Measurements from ENCODE around the gene LINGO4. TPM values are rescaled to one million over a fixed set of nuclear protein-coding genes. Genes with fewer than 3 reads are reported as not detected.

LINGO4 gene, protein sequence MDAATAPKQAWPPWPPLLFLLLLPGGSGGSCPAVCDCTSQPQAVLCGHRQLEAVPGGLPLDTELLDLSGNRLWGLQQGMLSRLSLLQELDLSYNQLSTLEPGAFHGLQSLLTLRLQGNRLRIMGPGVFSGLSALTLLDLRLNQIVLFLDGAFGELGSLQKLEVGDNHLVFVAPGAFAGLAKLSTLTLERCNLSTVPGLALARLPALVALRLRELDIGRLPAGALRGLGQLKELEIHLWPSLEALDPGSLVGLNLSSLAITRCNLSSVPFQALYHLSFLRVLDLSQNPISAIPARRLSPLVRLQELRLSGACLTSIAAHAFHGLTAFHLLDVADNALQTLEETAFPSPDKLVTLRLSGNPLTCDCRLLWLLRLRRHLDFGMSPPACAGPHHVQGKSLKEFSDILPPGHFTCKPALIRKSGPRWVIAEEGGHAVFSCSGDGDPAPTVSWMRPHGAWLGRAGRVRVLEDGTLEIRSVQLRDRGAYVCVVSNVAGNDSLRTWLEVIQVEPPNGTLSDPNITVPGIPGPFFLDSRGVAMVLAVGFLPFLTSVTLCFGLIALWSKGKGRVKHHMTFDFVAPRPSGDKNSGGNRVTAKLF
- total RNA-seq (2012; rRNA removed) = not detected in 2 replicates

DNA sequence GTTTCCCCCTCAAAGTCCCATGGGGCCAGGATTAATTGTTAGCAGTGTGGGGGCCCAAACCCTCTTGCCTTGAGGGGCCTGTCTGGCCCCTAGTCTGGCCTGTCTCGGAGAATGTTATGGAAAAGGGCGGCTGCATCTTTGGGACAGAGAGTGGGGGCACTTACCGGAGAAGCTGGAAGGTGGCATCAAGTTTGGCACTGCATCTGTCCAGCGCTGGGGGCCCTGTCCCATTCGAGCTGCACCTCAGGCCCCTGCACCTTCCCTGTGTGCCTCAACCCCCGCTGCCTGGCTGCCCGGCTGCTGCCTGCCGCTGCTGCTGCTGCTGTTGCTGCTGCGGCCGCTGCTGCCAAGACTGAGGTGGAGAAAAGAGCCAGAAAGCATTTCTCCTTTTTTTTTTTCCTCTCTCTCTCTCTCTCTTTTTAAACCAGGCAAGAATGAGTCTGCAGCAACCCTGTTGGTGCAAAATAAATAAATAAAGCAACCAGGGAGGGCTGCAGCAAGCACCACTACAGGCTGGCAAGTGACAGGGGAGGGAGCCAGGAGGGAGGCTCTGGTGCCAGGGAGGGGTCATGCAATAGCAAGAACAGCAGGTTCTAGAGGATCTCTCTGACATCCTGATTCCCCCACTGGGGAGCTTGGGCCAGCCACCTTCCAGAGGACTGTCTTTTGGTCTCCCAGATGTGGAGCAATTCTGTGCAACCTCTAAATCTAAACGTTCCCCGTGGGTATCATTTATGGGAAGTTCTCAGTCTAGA is at the start of gene LINGO4:
Gene LINGO4, minus strand, starts transcription at position 354 of the 755 bp plus-strand sequence. CDS start 2,715 bp downstream, outside the sequence.
- H3K4me3 ChIP-seq (ENCODE audit: low read length) = no peak within 1 kb of the TSS
- no peaks in the 10 kb centered on the region for H3K36me3 ChIP-seq (ENCODE audit: insufficient read depth, low read length)
- no peak within 1 kb of the TSS for H3K4me2 ChIP-seq (ENCODE audit: low read length)
- no peak within 1 kb of the TSS for H3K9ac ChIP-seq (ENCODE audit: low read depth, low read length)
- peaks cover 90% of the 10 kb centered on the region for H3K27me3 ChIP-seq (ENCODE audit: control insufficient read depth, insufficient read depth, low read length)
- no peaks in the 10 kb centered on the region for H3K4me1 ChIP-seq (ENCODE audit: control insufficient read depth, insufficient read depth, low read length)
- no peaks in the 10 kb centered on the region for H3K9me3 ChIP-seq (replicated peaks; ENCODE audit: low read length)

DNA sequence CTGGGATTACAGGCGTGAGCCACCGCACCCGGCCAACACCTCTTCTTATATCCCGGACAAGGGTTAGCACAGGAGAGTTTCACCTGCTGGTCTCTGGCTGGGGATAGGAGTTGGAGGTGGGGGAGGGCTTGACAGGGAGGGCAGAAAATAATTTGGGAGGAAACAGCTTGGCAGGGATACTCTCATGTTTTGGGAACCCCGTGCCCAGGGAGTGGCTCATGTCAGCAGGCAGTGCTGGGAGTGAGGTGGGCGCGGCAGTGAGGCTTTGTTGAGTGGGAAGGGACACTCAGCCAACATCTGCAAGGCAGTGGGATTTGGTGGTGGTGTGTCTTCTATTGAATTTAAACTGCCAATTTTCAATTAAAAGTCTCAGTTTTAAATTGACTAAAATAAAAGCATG is 49.4 kb upstream of the LINGO4 start:
- Histone ChIP-seq H3K36me3 (ENCODE audit: insufficient read depth, low read length) (no peaks in the 10 kb centered on the region), H3K4me2 (ENCODE audit: low read length) (no peak overlapping the region), H3K9ac (ENCODE audit: low read depth, low read length) (no peak overlapping the region), H3K4me3 (ENCODE audit: low read length) (no peak overlapping the region), H3K9me3 (replicated peaks; ENCODE audit: low read length) (no peaks in the 10 kb centered on the region), H3K27me3 (ENCODE audit: control insufficient read depth, insufficient read depth, low read length) (peaks cover 45% of the 10 kb centered on the region), H3K4me1 (ENCODE audit: control insufficient read depth, insufficient read depth, low read length) (no peaks in the 10 kb centered on the region)

DNA sequence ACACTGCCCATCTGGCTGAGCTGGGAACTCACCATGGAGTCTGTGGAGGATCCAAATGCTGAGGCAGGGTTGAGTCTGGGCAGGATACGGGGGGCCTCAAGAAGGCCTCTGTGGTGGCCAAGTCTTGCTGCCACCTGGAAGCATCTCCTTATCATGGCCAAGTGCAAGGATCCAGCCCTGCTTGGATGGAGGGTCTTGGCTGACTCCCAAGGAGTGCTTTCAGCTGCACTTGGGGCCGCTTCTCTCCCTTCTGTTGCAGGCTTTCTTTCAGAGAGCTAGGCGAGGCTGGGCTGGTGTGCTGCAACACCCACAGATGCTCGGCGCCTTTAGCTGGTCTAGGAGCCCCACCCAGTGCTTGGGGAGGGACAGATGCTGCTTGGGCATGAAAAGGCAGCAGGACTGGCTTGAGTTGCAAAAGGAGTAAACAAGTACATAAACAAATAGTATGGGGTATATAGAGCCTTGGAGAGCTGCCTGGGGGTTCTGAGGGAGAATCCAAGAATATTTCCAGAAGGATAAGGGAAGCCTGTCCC is 48.3 kb upstream of the LINGO4 start, which contains the start of gene THEM5:
Gene THEM5, minus strand, starts transcription at position 302 of the 533 bp plus-strand sequence. Its CDS starts 147 bp downstream, at position 155.
- H3K36me3 ChIP-seq (ENCODE audit: insufficient read depth, low read length) = no peaks in the 10 kb centered on the region
- no peak within 1 kb of the TSS for H3K9ac ChIP-seq (ENCODE audit: low read depth, low read length)
- H3K9me3 ChIP-seq (replicated peaks; ENCODE audit: low read length) = no peaks in the 10 kb centered on the region
- peaks cover 53% of the 10 kb centered on the region for H3K27me3 ChIP-seq (ENCODE audit: control insufficient read depth, insufficient read depth, low read length)
- no peak within 1 kb of the TSS for H3K4me3 ChIP-seq (ENCODE audit: low read length)
- H3K4me1 ChIP-seq (ENCODE audit: control insufficient read depth, insufficient read depth, low read length) = no peaks in the 10 kb centered on the region
- H3K4me2 ChIP-seq (ENCODE audit: low read length) = no peak within 1 kb of the TSS

DNA sequence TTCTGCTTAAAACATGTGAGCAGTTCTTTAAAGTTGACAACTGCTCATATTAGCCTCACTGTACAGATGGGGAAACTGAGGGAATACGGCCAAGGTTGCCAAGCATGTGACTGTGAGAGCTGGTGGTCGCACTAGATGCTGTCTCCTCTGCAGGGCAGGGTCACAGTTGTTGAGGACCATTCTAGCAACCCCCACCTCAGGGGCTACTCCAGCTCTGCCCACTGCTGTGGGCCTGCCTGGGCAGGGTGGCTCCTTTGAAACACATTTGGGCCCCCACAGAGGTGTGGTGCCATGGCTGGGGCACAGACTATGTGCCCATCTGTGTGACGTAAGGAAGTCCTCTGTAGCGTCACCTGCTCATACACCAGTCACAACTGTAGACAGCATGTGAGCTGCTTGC is 47.5 kb upstream of the LINGO4 start:
- Histone ChIP-seq H3K27me3 (ENCODE audit: control insufficient read depth, insufficient read depth, low read length) (peaks cover 58% of the 10 kb centered on the region), H3K4me1 (ENCODE audit: control insufficient read depth, insufficient read depth, low read length) (no peaks in the 10 kb centered on the region), H3K4me2 (ENCODE audit: low read length) (no peak overlapping the region), H3K4me3 (ENCODE audit: low read length) (no peak overlapping the region), H3K9ac (ENCODE audit: low read depth, low read length) (no peak overlapping the region), H3K36me3 (ENCODE audit: insufficient read depth, low read length) (no peaks in the 10 kb centered on the region), H3K9me3 (replicated peaks; ENCODE audit: low read length) (no peaks in the 10 kb centered on the region)

DNA sequence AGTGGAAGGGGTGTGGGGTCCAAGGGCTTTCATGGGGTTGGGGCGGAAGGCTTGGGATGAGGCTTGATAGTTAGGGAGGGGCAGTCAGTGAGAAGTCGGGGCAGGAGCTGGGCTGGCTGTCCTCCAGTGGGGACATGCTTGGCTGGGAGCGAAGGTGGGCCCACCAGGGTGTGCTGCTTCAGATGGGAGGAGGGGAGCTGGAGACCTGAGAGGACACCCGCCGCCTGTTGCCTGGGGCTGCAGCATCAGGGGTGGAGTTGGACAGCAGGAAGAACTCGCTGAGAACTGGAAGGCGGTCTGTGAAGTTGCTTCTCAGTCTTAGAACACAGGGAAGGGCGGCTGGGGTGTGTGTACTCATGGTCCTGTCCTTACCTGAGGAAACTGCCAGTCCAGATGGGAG is 46.7 kb upstream of the LINGO4 start:
- Histone ChIP-seq H3K27me3 (ENCODE audit: control insufficient read depth, insufficient read depth, low read length) (peaks cover 55% of the 10 kb centered on the region), H3K9me3 (replicated peaks; ENCODE audit: low read length) (no peaks in the 10 kb centered on the region)

DNA sequence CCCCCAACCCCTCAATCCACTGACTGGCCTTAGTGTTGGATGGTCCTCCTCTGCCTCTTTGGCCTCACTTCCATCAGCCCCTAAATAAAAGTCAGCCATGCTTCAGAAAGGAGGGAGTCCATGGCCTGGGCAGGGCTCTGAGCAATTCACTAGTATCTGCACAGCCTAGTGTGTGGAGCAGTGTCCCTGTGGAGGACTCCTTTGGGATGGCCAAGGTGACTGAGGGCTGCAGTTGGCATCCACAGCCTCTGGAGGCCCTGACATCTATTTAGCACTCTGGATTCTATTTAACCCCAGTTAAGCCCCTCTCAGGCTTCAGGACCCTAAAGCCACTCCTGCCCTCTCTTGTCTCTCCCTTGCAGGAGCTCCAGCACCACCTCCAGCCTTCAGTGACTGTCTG is 44.7 kb upstream of the LINGO4 start:
- H3K4me1 ChIP-seq (ENCODE audit: control insufficient read depth, insufficient read depth, low read length) = peaks cover 5% of the 10 kb centered on the region
- H3K9me3 ChIP-seq (replicated peaks; ENCODE audit: low read length) = no peaks in the 10 kb centered on the region
- H3K27me3 ChIP-seq (ENCODE audit: control insufficient read depth, insufficient read depth, low read length) = peaks cover 63% of the 10 kb centered on the region
- no peak overlapping the region for H3K4me3 ChIP-seq (ENCODE audit: low read length)
- no peak overlapping the region for H3K4me2 ChIP-seq (ENCODE audit: low read length)
- H3K9ac ChIP-seq (ENCODE audit: low read depth, low read length) = no peak overlapping the region
- no peaks in the 10 kb centered on the region for H3K36me3 ChIP-seq (ENCODE audit: insufficient read depth, low read length)

More for the DNA sequence above, 46.7 kb upstream of the LINGO4 start:
- Histone ChIP-seq H3K4me1 (ENCODE audit: control insufficient read depth, insufficient read depth, low read length) (no peaks in the 10 kb centered on the region), H3K9ac (ENCODE audit: low read depth, low read length) (no peak overlapping the region), H3K36me3 (ENCODE audit: insufficient read depth, low read length) (no peaks in the 10 kb centered on the region), H3K4me3 (ENCODE audit: low read length) (no peak overlapping the region), H3K4me2 (ENCODE audit: low read length) (no peak overlapping the region)

DNA sequence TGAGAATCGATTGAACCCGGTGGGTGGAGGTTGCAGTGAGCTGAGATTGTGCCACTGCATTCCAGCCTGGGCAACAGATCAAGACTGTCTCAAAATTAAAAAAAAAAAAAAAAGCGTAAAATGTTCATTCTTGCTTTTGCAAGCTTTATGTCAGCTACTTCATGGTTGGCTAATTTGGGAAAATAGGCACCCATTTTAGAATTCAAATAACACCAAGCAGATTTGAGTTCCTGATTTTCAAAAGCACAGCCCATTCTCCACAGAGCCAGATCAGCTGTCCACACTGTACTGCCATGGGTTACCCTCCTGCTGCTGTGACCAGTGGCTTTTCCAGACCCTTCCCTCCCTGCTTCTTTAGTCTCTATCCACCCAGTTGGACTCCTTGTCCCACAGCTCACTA is 43.9 kb upstream of the LINGO4 start:
- no peak overlapping the region for H3K4me3 ChIP-seq (ENCODE audit: low read length)
- peaks cover 71% of the 10 kb centered on the region for H3K27me3 ChIP-seq (ENCODE audit: control insufficient read depth, insufficient read depth, low read length)

DNA sequence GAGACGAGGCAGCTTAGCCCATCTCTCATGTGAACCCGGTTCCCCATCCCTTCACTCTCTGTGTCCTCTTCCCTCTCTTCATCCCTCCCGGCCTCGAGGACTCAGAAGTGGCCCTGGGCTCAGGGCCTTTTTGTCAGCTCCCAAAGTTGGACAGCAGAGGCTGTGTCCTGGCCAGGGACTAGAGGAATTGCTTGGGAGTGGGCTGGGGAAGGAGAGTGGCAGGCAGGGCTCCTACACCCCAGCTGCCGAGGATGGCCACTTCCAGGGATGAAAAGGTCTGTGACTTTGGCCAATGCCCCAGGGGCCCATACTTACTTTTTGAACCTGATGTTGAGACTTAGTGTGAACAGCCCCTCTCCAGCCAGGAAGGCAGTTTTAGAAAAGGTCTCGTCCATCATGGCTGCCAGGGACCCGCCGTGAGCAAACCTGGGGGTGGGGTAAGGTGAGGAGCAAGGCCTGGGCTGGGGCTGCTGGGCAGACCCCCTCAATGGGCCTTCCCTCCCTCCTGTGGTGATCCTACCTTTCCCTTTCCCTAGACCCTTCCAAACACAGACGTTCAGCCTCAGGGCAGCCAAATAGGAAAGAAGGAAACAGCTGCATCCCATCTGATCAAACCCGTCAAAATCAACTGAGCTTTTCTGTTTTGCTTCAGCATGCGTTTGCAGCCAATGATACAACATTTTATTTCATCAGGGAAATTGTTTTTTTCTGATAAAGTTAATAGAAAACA is 42.8 kb upstream of the LINGO4 start:
- no peaks in the 10 kb centered on the region for H3K9me3 ChIP-seq (replicated peaks; ENCODE audit: low read length)
- no peaks in the 10 kb centered on the region for H3K36me3 ChIP-seq (ENCODE audit: insufficient read depth, low read length)
- no peak overlapping the region for H3K9ac ChIP-seq (ENCODE audit: low read depth, low read length)
- H3K4me3 ChIP-seq (ENCODE audit: low read length) = no peak overlapping the region
- peaks cover 5% of the 10 kb centered on the region for H3K4me1 ChIP-seq (ENCODE audit: control insufficient read depth, insufficient read depth, low read length)
- no peak overlapping the region for H3K4me2 ChIP-seq (ENCODE audit: low read length)
- peaks cover 69% of the 10 kb centered on the region for H3K27me3 ChIP-seq (ENCODE audit: control insufficient read depth, insufficient read depth, low read length)

More for the DNA sequence above, 43.9 kb upstream of the LINGO4 start:
- Histone ChIP-seq H3K36me3 (ENCODE audit: insufficient read depth, low read length) (no peaks in the 10 kb centered on the region), H3K9me3 (replicated peaks; ENCODE audit: low read length) (no peaks in the 10 kb centered on the region), H3K9ac (ENCODE audit: low read depth, low read length) (no peak overlapping the region), H3K4me2 (ENCODE audit: low read length) (no peak overlapping the region), H3K4me1 (ENCODE audit: control insufficient read depth, insufficient read depth, low read length) (peaks cover 5% of the 10 kb centered on the region)

DNA sequence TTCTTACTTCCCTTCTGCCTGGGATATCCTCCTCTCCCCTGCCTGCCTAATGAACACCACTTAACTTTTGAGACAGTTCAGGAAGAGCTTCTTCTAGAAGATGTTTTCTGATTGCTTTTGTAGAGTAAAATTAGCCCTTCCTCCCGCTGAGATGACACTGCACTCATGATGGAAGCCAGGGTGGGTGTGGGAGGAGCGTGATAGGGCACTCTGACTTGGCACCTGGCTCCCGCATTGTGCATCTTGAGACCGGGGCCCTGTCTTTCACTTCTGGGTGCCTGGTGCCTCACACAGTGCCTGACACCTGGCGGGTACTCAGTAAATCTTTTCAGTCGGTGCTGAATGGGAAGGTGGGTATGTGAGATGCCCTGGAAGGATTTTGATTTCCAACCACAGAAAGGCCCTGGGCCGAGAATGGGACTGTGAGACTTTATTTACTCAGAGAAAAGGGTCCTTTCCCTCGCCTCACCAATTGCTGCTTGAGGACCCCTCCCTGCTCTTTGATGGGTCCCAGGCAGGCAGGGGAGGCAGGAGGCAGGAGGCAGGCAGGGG is 41.5 kb upstream of the LINGO4 start:
- Histone ChIP-seq H3K4me3 (ENCODE audit: low read length) (no peak overlapping the region), H3K9ac (ENCODE audit: low read depth, low read length) (no peak overlapping the region), H3K27me3 (ENCODE audit: control insufficient read depth, insufficient read depth, low read length) (peaks cover 61% of the 10 kb centered on the region), H3K9me3 (replicated peaks; ENCODE audit: low read length) (no peaks in the 10 kb centered on the region), H3K36me3 (ENCODE audit: insufficient read depth, low read length) (no peaks in the 10 kb centered on the region), H3K4me1 (ENCODE audit: control insufficient read depth, insufficient read depth, low read length) (peaks cover 5% of the 10 kb centered on the region), H3K4me2 (ENCODE audit: low read length) (no peak overlapping the region)

DNA sequence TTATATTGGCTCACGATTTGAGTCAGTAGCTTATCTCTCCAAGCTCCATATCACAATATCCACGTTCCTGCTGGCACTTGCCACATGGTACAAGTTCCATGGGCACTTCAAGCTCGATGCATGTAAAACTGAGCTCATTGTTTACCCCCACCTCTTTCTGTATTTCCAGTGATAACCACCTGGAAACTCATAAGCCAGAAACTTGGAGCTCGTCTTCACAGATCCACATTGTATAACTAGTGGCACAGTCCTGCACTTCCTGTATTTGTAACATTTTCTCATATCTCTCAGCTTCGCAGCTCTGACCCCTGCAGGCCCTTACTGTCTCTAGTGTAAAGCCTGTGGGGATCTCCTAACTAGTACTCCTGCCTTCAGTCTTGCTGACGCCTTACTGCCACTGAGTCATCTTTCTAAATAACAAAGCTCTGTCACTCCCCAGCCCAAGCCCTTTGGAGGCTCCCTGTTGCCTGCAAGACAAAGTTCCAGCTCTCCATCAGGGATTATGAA is 40.9 kb upstream of the LINGO4 start:
- Histone ChIP-seq H3K9me3 (replicated peaks; ENCODE audit: low read length) (no peaks in the 10 kb centered on the region), H3K4me2 (ENCODE audit: low read length) (no peak overlapping the region), H3K36me3 (ENCODE audit: insufficient read depth, low read length) (no peaks in the 10 kb centered on the region), H3K4me1 (ENCODE audit: control insufficient read depth, insufficient read depth, low read length) (peaks cover 11% of the 10 kb centered on the region), H3K9ac (ENCODE audit: low read depth, low read length) (no peak overlapping the region), H3K4me3 (ENCODE audit: low read length) (no peak overlapping the region), H3K27me3 (ENCODE audit: control insufficient read depth, insufficient read depth, low read length) (peaks cover 57% of the 10 kb centered on the region)

Data from skeletal muscle satellite cell (primary cell).